WTC11 (cell line): ENCODE data around the gene CELF2. TPM values are rescaled to one million over a fixed set of nuclear protein-coding genes. Genes with fewer than 3 reads are reported as not detected.

Source experiments
- ATAC-seq: fragments of 200-7000 bp; cut with Tn5 transposase; 2 replicates; pipeline ENCODE4 v1.10.0; 2021; ENCODE audit warnings: mild to moderate bottlenecking, moderate library complexity
- CTCF ChIA-PET: fragments of 300-600 bp; sonication (Branson Sonifier 250); formaldehyde crosslinking; loops from one replicate; lab custom pipeline; 2021; ENCODE audit warnings: antibody characterized with exemption; lab: Charles Lee
- POLR2A ChIA-PET: fragments of 350-600 bp; sonication (Branson Sonifier 250); formaldehyde crosslinking; loops from one replicate; lab custom pipeline; 2021; ENCODE audit warnings: antibody characterized with exemption; lab: Charles Lee
- DNase-seq: peaks from one replicate; pipeline ENCODE4 v3.0.0; 2021; ENCODE audit warnings: low spot score
- H3K27ac Mint-ChIP-seq: 2 replicates; pipeline ENCODE4 v1.8.0; 2021; ENCODE audit warnings: mixed read lengths
- H3K27me3 Mint-ChIP-seq: 2 replicates; pipeline ENCODE4 v1.8.0; 2021; ENCODE audit warnings: low read depth, mild to moderate bottlenecking, moderate library complexity, mixed read lengths
- H3K36me3 Mint-ChIP-seq: 2 replicates; pipeline ENCODE4 v1.8.0; 2021; ENCODE audit warnings: mixed read lengths
- H3K4me1 Mint-ChIP-seq: 2 replicates; pipeline ENCODE4 v1.8.0; 2022; ENCODE audit warnings: mixed read lengths
- H3K4me3 Mint-ChIP-seq: 2 replicates; pipeline ENCODE4 v1.8.0; 2021; ENCODE audit warnings: mild to moderate bottlenecking, moderate library complexity, mixed read lengths
- H3K9me3 Mint-ChIP-seq: 2 replicates; pipeline ENCODE4 v1.8.0; 2021; ENCODE audit warnings: mixed read lengths
- CBFB ChIP-seq: sonication (generic); formaldehyde crosslinking; IDR thresholded peaks from 2 replicates; pipeline ENCODE4 v1.8.1; 2022; ENCODE audit warnings: mild to moderate bottlenecking, low read depth, missing genetic modification reagents
- CREB1 ChIP-seq: sonication (generic); formaldehyde crosslinking; IDR thresholded peaks from 2 replicates; pipeline ENCODE4 v1.8.0; 2023; ENCODE audit warnings: mild to moderate bottlenecking, missing genetic modification reagents
- ELF4 ChIP-seq: sonication (generic); formaldehyde crosslinking; IDR thresholded peaks from 2 replicates; pipeline ENCODE4 v1.8.1; 2022; ENCODE audit warnings: low read depth, mild to moderate bottlenecking, moderate library complexity, missing genetic modification reagents
- ESRRA ChIP-seq: sonication (generic); formaldehyde crosslinking; IDR thresholded peaks from 2 replicates; pipeline ENCODE4 v1.8.1; 2022; ENCODE audit warnings: mild to moderate bottlenecking, missing genetic modification reagents, borderline replicate concordance
- FOXJ3 ChIP-seq: sonication (generic); formaldehyde crosslinking; IDR thresholded peaks from 2 replicates; pipeline ENCODE4 v1.9.0; 2021; ENCODE audit warnings: missing genetic modification reagents, mild to moderate bottlenecking, borderline replicate concordance
- FOXP1 ChIP-seq: sonication (generic); formaldehyde crosslinking; IDR thresholded peaks from 2 replicates; pipeline ENCODE4 v1.8.0; 2022; ENCODE audit warnings: missing genetic modification reagents, mild to moderate bottlenecking, moderate library complexity, borderline replicate concordance
- GTF2I ChIP-seq: fragments of 250-450 bp; sonication (Bioruptor Pico); conservative IDR thresholded peaks from 2 replicates; pipeline ENCODE4 v1.4.0; 2021; ENCODE audit warnings: mild to moderate bottlenecking
- IRF2 ChIP-seq: sonication (generic); formaldehyde crosslinking; IDR thresholded peaks from 2 replicates; pipeline ENCODE4 v1.8.0; 2022; ENCODE audit warnings: low read depth, missing genetic modification reagents, borderline replicate concordance
- JUN ChIP-seq: sonication (generic); formaldehyde crosslinking; IDR thresholded peaks from 2 replicates; pipeline ENCODE4 v1.8.0; 2023; ENCODE audit warnings: mild to moderate bottlenecking, missing genetic modification reagents
- MXD4 ChIP-seq: fragments of 250-450 bp; sonication (Bioruptor Pico); IDR thresholded peaks from 2 replicates; pipeline ENCODE4 v1.8.0; 2021; ENCODE audit warnings: mild to moderate bottlenecking, moderate library complexity, borderline replicate concordance
- NR1H2 ChIP-seq: sonication (generic); formaldehyde crosslinking; IDR thresholded peaks from 2 replicates; pipeline ENCODE4 v1.9.0; 2021; ENCODE audit warnings: mild to moderate bottlenecking, moderate library complexity, missing genetic modification reagents
- SMAD4 ChIP-seq: sonication (generic); formaldehyde crosslinking; IDR thresholded peaks from 2 replicates; pipeline ENCODE4 v1.8.0; 2022; ENCODE audit warnings: mild to moderate bottlenecking, missing genetic modification reagents
- SOX15 ChIP-seq: fragments of 250-450 bp; sonication (Bioruptor Pico); IDR thresholded peaks from 2 replicates; pipeline ENCODE4 v1.9.0; 2021; ENCODE audit warnings: mild to moderate bottlenecking
- total RNA-seq: library from RNA; stranded (reverse); gene quantifications from 3 replicates; pipeline ENCODE4 v1.2.3, GENCODE V29; 2021
- TF ChIP-seq, protein P1 (sequence below): sonication (generic); formaldehyde crosslinking; IDR thresholded peaks from 2 replicates; pipeline ENCODE4 v1.8.0; 2023; ENCODE audit warnings: mild to moderate bottlenecking, missing genetic modification reagents
- TF ChIP-seq, protein P2 (sequence below): fragments of 250-450 bp; sonication (Bioruptor Pico); IDR thresholded peaks from 2 replicates; pipeline ENCODE4 v1.9.0; 2021; ENCODE audit warnings: mild to moderate bottlenecking, borderline replicate concordance
- TF ChIP-seq, protein P3 (sequence below): fragments of 250-450 bp; sonication (Bioruptor Pico); conservative IDR thresholded peaks from 2 replicates; pipeline ENCODE4 v1.9.0; 2021; ENCODE audit warnings: mild to moderate bottlenecking
- TF ChIP-seq, protein P4 (sequence below): sonication (generic); formaldehyde crosslinking; IDR thresholded peaks from 2 replicates; pipeline ENCODE4 v1.8.1; 2022; ENCODE audit warnings: low read depth, mild to moderate bottlenecking, moderate library complexity, missing genetic modification reagents, borderline replicate concordance

CELF2 gene
- total RNA-seq, 1 experiment from 2014 or later: 24.6 TPM

DNA sequence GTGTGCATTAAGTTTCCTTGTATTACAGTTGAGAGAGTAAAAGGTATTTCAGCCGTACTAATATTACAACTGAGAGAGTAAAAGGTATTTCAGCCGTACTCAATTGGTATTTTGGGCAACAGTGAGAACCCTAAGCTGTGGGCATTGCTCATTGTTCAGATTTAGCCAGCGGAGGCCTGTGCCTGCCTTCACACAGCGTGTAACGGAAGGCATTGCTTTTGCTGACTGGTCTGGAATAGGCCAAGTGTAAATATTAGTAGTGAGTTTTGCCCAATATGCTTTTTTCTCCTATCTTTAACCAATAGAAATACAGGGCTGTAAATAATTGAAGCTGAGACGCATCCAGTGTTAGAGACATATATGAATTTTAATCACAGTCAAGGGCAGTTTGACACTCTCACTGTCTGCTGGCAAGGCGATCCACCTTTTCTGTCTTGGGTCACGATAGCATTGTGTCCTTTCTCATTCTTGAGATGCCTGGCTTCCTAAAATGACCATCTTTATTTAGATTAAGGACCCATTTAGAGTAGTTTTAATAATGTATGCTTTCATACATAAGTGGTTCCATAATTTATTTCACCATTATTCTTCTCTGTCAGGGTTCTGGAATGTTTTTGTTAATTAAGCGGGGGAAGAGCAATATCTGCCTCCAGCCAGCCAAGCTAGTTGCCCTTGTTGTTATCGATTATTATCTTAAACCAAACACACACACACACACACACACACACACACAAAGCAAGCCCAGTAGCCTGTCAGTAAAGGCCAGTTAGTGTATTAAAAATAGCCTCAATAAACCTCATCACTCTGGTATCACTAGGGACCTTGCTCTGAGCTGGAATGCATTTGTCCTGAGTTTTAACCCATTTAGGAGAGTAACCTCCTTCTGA is 130.7 kb downstream of the CELF2 start:
- Mint-ChIP-seq H3K27ac (no peak overlapping the region), H3K4me3 (no peak overlapping the region), H3K36me3 (no peaks in the 10 kb centered on the region), H3K27me3 (no peaks in the 10 kb centered on the region), H3K4me1 (peaks cover 71% of the 10 kb centered on the region), H3K9me3 (no peaks in the 10 kb centered on the region)
- ATAC-seq: no peak
- DNase-seq: no peak
- TF ChIP-seq, protein P1, sequence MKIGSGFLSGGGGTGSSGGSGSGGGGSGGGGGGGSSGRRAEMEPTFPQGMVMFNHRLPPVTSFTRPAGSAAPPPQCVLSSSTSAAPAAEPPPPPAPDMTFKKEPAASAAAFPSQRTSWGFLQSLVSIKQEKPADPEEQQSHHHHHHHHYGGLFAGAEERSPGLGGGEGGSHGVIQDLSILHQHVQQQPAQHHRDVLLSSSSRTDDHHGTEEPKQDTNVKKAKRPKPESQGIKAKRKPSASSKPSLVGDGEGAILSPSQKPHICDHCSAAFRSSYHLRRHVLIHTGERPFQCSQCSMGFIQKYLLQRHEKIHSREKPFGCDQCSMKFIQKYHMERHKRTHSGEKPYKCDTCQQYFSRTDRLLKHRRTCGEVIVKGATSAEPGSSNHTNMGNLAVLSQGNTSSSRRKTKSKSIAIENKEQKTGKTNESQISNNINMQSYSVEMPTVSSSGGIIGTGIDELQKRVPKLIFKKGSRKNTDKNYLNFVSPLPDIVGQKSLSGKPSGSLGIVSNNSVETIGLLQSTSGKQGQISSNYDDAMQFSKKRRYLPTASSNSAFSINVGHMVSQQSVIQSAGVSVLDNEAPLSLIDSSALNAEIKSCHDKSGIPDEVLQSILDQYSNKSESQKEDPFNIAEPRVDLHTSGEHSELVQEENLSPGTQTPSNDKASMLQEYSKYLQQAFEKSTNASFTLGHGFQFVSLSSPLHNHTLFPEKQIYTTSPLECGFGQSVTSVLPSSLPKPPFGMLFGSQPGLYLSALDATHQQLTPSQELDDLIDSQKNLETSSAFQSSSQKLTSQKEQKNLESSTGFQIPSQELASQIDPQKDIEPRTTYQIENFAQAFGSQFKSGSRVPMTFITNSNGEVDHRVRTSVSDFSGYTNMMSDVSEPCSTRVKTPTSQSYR: no peak
- no peak for TF ChIP-seq SMAD4 (CRISPR knock-in tag)
- TF ChIP-seq, protein P2, sequence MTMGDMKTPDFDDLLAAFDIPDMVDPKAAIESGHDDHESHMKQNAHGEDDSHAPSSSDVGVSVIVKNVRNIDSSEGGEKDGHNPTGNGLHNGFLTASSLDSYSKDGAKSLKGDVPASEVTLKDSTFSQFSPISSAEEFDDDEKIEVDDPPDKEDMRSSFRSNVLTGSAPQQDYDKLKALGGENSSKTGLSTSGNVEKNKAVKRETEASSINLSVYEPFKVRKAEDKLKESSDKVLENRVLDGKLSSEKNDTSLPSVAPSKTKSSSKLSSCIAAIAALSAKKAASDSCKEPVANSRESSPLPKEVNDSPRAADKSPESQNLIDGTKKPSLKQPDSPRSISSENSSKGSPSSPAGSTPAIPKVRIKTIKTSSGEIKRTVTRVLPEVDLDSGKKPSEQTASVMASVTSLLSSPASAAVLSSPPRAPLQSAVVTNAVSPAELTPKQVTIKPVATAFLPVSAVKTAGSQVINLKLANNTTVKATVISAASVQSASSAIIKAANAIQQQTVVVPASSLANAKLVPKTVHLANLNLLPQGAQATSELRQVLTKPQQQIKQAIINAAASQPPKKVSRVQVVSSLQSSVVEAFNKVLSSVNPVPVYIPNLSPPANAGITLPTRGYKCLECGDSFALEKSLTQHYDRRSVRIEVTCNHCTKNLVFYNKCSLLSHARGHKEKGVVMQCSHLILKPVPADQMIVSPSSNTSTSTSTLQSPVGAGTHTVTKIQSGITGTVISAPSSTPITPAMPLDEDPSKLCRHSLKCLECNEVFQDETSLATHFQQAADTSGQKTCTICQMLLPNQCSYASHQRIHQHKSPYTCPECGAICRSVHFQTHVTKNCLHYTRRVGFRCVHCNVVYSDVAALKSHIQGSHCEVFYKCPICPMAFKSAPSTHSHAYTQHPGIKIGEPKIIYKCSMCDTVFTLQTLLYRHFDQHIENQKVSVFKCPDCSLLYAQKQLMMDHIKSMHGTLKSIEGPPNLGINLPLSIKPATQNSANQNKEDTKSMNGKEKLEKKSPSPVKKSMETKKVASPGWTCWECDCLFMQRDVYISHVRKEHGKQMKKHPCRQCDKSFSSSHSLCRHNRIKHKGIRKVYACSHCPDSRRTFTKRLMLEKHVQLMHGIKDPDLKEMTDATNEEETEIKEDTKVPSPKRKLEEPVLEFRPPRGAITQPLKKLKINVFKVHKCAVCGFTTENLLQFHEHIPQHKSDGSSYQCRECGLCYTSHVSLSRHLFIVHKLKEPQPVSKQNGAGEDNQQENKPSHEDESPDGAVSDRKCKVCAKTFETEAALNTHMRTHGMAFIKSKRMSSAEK: no peak
- ChIA-PET CTCF (interaction anchor here (1.1 kb wide), 1 partner anchor 10 kb away, joined by 4 read pairs; no protein-coding TSS in a partner anchor), POLR2A (no interaction called here)

DNA sequence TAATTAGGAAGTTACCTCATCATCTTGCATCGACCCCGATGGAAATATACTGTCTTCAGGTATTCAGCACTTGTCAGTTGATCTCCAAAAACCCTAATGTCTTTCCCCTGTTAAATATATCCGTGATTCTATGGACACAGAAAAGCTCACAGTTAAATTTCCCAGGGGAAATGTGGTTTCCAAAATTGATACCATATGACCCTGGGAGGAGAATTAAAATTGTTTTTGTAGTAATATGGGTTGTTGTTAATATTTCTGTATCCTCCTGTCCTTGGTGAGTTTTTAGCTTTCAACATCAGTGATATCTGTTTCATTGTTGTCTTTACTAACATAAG is 132.1 kb downstream of the CELF2 start:
- Mint-ChIP-seq H3K4me1 (peaks cover 77% of the 10 kb centered on the region), H3K27ac (0 out of 2 replicates have a peak overlapping the region, but pooled peaks have one; percentile 31), H3K4me3 (no peak overlapping the region), H3K9me3 (no peaks in the 10 kb centered on the region), H3K27me3 (no peaks in the 10 kb centered on the region), H3K36me3 (no peaks in the 10 kb centered on the region)
- TF ChIP-seq SOX15: no peak
- TF ChIP-seq GTF2I: no peak
- TF ChIP-seq FOXJ3 (CRISPR knock-in tag): no peak
- TF ChIP-seq NR1H2 (CRISPR knock-in tag): no peak
- no peak for TF ChIP-seq CBFB (CRISPR knock-in tag)
- TF ChIP-seq, protein P3, sequence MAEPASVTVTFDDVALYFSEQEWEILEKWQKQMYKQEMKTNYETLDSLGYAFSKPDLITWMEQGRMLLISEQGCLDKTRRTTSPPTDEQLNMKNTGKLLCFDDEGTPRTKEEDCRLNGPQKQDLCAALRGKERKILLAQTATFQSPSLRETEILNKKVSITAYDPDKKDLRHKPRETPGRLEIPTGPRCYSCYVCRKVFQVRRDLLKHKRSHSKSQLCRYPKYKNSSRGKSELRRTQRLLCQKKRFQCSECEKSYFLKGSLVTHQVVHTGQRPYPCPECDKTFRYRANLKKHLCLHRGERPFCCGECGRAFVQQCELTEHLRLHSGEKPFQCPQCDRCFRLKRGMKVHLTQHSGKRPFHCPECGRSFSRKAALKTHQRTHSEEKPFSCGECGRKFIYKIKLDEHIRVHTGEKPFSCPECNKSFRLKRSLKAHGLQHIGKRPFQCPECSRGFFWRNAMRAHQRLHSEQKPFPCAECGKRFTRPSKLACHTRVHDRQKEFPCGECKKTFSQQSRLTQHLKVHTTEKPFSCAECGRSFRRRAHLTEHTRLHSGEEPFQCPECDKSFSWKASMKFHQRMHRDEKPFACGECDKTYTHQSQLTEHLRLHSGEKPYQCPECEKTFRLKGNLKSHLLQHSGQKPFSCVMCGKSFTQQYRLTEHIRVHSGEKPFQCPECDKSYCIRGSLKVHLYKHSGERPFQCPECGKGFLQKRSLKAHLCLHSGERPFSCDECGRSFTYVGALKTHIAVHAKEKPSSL (CRISPR knock-in tag): no peak
- no peak for TF ChIP-seq ESRRA
- no peak for TF ChIP-seq CREB1
- no peak for TF ChIP-seq MXD4 (CRISPR knock-in tag)
- no peak for TF ChIP-seq JUN (CRISPR knock-in tag)
- no peak for TF ChIP-seq ELF4 (CRISPR knock-in tag)
- TF ChIP-seq FOXP1 (CRISPR knock-in tag): no peak
- TF ChIP-seq, protein P4, sequence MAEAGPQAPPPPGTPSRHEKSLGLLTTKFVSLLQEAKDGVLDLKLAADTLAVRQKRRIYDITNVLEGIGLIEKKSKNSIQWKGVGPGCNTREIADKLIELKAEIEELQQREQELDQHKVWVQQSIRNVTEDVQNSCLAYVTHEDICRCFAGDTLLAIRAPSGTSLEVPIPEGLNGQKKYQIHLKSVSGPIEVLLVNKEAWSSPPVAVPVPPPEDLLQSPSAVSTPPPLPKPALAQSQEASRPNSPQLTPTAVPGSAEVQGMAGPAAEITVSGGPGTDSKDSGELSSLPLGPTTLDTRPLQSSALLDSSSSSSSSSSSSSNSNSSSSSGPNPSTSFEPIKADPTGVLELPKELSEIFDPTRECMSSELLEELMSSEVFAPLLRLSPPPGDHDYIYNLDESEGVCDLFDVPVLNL (CRISPR knock-in tag): no peak
- no peak for TF ChIP-seq IRF2 (CRISPR knock-in tag)
- ChIA-PET POLR2A (no interaction called here), CTCF (no interaction called here)
- ATAC-seq (no peak), DNase-seq (no peak)
